HG02981 (cell line): Measurements from ENCODE around the gene PTPRG.
"Not testable (repeated sequence)": the region's sequence is repeated elsewhere in the genome, so short reads cannot be mapped to it uniquely, and the experiment has no call there.

Source experiments
- ATAC-seq: cut with Tn5 transposase; IDR thresholded peaks from one replicate; pipeline ENCODE4 v1.9.1; 2021; ENCODE audit warnings: mild to moderate bottlenecking, moderate library complexity; ENCODE audit not compliant: unreplicated experiment

PTPRG gene

DNA sequence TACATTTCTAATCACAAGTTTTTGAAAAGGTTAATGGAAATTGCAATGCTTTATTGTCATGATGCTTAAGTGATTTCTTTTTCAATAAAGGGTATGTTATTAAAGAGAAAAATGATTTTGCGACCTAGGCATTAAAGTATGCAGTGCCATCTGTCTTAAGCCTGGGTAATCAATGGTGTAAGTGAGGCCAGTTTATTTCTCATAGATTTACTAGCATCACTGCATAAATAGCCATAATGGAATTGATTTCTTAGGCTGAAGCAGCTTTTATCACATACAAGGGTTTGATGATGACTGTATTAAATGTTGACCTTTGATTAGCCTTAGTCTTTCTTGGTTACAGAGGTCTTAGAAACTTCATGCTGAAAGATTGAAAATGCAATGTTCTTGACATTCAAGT lies 464.5 kb downstream of the PTPRG start:
- ATAC-seq = no peak

DNA sequence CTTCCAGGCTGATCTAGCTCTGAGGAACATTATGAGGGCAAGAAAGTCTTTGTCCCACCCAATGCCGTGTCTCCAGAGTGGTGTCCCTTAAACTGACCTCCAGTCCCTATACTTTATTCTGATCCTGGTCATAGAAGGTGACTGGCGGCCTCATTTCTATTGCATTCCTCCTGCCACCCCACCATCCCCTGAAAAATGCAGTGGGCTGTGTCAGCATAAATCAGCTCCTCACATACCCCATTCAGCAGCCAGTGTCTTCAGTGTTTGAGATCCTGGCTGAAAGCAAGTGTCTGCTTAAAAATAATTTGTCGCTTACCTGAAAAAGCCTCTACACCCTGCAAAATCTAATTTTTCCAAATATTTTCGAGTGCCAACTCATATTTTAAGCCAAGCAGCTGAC lies 465.9 kb downstream of the PTPRG start:
- ATAC-seq = no peak

DNA sequence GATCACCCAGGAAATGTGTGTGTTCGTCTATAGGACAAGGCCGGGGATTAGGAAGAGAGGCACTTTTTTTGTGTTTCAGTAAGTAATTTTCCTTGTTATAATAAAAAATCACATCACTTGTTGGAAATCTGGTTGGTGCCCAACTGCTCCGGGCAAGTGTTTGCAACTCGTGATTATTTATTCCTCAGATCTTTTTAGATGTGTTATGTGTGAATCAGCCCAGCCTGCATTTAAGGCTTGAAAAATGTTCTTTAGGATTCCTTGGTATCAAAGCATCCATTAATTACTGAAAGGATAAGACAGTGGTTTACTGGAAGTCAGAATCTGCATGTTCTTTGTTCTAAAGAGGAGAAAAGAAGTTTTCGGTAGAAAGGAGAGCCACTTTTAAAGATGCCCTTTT lies 466.4 kb downstream of the PTPRG start:
- ATAC-seq = no peak

DNA sequence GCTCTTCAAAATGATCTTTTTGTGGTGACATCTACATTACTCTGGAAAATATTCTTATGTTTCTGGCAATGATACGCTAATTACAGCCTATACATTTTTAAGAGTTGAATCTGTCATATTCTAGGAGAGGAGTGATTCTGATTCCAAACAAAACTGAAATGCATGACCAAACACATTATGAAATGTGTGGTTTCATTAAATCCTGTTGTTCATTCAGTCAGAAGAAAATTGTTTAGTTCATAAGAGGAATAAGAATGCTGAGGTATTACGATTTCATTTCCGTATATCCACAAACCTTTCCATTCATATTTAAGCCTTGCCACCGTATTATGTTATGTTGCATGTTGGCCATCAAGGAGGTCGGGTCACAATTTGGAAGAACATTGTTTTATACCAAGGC lies 466.9 kb downstream of the PTPRG start:
- ATAC-seq = no peak

DNA sequence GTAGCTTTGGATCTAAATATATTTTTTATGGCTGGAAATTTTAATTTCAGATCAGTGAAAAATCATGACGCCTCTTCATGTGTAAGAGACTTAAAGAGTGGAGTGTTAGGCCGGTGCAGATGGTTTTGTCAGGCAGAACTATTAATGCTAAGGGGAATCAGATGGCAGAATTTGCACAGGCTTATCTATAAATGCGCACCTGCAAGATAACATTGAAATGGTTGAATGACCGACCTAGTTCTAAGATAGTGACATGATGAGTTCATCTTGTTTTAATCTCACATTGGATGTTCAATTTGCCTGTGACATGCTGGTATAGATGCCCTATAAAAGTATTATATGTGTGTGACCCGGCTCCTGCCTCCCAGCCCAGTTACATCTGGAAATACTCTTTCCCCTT lies 471.4 kb downstream of the PTPRG start:
- ATAC-seq = no peak

DNA sequence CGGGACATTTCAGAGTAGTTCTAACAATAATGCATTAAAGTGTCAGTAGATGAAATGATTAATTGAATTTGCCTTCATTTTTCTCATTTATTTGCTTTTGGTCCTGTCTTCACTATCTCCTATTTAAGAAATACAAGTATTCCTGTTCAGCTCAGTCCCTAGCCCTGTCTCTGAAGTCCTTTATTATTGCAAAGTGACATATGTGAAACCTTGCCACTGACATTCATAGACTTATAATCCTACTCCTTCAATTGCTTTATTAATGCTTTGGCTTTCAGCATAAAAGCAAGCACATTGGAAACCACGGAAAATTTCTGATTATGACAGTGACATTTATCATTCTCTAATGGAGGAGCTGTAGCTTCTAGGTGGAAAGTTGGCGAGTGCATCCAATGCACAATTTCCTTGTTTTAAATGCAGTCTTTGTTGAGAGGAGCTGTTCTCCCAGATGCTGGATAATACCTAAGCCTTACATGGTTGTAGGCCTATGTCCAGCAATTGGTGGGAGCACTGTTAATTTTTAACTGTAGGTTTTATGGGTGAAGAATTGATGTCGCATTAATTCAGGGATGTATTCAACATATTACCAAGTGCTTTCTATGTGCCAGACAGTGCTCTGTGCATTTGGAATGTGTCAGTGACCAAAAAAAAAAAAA lies 474.2 kb downstream of the PTPRG start:
- ATAC-seq = no peak

DNA sequence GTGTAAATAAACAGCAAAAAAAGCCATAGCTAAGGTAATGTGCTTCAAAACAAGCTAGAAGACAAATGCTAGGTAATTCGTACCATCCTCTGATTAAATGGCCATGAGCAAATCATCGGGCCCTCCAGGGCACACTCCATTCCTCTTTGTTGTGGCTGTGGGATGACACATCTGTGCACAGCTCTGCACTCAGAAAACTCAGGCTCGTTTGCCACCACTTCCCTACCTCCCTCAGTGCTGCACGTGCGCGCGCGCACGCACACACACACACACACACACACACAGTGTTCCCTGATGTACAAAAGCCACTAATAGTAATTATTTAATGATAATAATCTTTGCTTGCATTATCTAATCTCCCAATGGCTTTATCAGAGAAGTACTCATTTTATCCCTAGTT lies 475.4 kb downstream of the PTPRG start:
- ATAC-seq = no peak

DNA sequence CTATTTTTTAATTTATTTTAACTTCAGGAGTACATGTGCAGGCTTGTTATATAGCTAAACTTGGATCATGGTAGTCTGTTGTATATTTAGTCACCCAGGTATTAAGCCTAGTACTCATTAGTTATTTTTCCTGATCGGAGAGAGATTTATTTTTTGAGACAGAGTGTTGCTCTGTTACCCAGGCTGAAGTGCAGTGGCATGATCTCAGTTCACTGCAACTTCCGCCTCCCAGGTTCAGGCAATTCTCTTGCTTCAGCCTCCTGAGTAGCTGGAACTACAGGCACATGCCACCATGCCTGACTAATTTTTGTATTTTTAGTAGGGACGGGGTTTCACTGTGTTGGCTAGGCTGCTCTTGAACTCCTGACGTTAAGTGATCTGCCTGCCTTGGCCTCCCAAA lies 477.4 kb downstream of the PTPRG start:
- ATAC-seq = not testable (repeated sequence)

DNA sequence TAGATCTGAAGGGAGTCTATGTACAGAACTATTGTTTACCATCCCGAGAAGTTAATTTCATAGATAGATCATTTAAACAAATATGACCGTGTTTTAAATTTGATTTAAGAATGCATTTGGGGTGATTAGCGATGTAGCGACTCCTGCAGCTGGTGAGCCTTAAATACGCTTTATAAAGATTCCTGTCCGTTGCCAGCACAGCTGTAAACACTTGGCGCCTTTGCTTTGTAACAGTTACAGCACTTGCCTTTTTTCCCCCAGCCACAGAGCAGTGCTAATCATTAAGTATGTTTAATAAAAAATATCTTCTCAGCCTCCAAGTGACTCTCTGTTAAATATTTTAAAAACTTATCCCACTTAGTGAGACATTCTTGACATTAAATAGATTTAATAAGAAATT lies 478.2 kb downstream of the PTPRG start:
- no peak for ATAC-seq

DNA sequence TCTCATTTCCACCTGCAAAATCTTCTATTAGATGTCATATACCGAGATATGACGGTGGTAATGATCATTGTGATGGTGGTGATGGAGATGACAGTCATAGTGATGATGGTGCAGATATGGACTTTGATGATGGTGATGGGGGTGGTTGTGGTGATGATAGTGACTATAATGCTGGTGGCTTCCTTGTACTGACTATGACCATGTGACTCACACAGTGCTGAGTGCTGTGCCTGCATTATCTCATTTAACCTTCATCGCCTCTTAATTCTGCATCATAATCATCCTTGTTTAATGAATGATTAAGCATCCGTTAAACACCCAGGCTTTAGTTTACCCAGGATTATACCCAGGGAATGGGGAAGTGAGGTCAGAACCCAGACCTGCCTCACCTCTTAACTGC lies 480.3 kb downstream of the PTPRG start:
- ATAC-seq = no peak

DNA sequence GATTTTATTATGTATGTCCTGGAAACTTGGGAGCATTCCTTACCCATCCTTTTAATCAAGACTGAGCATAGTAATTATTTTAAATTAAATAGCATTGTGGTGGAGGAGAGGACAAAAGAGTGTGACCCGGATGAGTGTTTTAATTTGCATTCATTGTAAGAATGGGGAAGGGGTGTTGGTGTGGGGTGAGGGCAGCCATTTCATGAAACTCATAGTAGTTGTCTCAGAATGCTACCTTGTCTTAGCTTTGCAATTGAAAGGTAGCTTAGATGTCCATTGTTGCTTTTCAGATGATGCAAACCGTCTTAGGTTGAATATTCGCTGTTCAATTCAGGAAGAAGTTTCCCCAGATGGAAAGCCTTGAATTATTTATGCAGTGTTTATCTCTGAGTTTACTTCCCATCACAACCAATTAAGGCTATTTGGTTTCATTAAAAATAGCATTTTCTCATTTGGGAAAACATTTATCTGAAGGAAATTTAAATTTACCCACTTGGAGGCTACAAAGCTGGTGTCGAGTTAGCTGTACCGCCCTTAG lies 483.6 kb downstream of the PTPRG start:
- ATAC-seq = no peak

DNA sequence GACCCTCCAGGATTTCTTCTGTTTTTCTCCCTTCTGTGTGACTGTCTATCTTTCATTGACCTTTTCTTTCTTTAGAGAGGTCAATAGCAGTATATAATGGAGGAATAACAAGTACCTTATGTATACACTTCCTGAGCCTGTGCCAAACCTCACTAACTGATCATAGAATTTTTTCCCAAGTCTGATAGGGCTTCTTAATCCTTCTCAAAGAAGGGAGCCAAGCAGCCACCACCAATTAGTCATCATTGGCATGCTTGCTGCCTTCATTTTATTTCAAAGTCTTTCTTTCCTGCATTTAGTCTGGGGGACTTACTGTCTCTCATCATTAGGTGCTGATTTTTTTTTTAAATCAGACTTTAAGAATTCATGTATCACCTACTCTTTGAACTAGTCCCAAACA lies 485.0 kb downstream of the PTPRG start:
- no peak for ATAC-seq

DNA sequence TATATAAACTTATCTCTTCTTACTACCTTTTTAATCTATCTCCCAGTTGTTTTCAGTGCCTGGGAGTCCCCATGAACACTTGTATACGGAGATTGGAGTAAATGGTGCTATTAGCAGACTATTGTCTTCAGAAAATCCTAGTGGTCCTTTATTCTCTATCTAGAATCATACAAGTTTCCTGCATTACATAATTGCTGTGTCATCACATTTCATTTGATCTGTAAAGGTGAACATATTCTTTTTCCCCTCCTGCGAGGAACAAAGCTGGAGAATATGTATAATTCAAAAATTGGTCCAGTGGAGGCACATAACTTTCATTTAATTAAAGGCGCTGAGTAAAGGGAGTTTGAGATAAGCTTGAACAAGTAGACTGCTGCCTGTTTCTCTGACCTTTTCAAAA lies 487.2 kb downstream of the PTPRG start:
- no peak for ATAC-seq

DNA sequence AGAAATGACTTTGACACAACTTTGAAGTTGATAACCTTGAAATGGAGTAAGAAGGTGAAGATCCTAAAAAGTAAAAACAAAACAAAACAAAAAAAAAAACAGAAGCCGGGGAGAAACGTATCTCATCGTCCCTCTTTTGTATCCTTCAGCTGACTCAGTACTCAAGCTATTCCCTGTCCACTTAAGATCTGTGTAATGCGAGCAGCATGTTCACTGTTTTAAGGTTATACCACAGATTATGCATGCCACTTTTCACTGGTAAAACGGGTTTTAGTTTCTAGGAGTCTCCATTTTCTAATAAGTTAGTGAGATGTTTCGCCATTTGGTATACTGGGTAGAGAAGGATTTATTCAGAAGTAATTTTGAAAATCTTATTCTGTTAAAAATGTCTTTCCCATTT lies 487.7 kb downstream of the PTPRG start:
- ATAC-seq = no peak

DNA sequence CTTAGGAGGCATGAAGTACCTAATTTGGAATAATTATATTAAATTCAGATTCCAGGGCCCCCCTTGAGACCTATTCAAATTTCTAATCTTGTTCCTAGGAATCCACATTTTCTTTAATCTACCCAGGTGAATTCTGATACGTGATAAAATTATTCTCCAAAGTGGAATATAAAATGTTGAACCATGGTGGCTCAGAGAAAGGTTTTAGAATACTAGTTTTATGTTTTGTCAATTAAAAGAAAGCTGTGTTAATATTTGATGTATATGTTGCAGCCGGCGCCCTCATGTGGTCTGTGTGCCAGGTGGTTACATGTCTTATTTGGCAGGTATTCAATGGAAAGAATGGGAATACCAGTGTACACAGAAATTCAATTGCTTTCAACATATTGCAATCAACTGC lies 490.1 kb downstream of the PTPRG start:
- no peak for ATAC-seq

DNA sequence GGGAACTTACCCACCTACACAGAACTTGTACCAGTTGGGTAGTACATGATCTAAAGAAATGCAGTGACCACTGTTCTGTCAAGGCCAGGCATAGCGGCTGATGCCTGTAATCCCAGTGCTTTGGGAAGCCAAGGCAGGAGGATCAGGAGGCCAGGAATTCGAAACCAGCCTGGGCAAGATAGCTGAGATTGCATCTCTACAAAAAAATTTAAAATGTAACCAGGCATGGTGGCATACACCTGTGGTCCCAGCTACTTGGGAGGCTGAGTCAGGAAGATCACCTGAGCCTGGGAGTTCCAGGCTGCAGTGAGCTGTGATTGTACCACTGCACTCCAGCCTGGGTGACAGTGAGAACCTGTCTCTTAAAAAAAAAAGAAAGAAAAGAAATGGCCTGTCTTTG lies 491.0 kb downstream of the PTPRG start:
- no peak for ATAC-seq

DNA sequence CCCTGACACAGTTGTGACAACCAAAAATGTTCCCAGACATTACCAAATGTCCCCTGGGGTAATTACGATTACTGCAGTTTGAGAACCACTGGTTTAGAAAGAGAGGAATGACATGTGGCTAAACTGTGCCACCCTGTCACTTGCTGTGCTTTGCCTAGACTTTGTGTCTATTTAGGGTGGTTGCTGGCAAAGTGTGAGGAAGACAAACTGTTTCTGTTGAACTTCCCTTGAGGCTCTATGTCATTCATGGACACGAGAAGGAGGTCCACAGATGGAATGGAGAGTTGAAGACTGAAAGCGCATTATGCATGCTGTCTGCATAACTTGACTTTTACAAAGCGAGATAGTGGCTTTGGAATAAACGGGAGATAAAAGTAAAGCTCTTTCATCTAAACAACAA lies 495.3 kb downstream of the PTPRG start:
- no peak for ATAC-seq

DNA sequence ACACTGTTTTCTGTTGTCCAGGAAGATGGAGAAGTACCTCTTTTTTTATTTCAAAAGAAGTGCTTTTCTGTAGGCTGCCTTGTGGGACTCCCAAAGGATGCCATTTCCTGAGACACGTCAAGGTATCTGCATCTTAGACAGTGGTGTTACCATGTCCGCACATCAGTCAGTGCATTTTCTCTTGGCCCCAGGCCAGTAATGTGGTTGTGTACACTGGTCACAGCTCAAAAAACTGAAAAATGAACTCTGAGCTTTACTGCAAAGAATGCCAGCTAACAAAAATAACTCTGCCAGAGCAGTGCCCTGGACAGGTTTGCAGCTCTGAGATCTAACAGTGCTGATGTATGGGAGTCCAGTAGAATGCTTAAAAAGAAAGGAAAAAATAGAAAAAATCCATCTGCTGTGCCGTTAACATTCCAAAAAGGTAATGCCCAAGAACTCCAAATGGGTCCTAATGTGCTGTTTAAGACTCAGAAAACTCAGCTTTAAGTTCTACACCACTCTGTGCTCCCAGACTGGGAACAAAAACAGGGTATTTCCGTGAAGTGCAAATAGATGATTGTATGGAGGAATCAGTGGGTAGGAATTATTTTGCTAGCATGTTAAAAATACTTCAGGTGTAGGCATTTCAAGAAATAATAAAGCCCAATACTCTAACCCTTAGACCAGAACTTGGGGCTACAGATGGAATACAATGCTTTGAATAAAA lies 496.1 kb downstream of the PTPRG start:
- no peak for ATAC-seq

DNA sequence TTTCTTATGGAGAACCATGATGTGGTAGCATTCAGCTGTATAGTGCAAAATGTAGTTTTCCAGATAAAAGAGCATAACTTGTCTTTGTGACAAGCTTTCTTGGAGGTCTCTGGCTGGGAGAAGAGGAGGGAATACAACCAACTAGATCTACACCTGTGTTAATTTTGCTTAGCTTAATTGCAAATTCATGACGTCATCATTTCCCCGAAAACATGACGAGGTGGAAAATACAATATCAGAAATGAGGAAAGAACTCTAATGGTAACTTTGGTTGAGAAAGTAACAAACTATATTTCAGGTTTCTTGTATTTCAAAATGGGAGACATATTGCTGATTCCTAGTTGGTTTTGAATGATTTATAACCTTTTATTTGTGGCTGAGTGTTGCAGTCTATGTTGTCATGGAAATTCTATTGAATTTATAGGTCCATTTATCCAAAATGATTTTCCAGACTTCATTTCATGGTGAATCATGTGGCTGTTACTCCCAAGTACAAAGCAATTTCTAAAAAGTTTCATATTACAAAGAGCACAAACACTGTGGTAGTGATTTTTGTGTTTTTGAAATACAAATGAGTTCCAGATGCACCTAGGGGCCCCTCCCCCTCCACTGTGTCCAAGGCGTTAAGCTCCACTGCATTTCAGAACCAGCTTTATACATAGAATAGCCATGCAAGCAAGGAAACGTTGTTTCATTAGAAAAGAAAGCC lies 504.8 kb downstream of the PTPRG start:
- ATAC-seq = no peak

DNA sequence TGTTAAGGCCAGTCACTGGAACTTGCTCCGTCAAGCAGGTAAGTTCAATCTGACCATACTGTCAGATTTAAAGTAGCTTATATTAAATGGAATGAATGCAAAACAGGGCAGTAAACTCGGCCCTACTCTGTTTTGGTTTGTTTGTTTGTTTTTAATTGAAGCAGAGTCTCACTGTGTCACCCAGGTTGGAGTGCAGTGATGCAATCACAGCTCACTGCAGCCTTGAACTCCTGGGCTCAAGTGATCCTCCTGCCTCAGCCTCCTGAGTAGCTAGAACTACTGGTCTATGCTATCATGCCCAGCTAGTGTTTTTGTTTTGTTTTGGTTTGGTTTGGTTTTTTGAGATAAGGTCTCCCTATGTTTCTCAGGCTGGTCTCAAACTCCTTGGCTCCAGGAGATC lies 507.0 kb downstream of the PTPRG start:
- ATAC-seq = no peak

DNA sequence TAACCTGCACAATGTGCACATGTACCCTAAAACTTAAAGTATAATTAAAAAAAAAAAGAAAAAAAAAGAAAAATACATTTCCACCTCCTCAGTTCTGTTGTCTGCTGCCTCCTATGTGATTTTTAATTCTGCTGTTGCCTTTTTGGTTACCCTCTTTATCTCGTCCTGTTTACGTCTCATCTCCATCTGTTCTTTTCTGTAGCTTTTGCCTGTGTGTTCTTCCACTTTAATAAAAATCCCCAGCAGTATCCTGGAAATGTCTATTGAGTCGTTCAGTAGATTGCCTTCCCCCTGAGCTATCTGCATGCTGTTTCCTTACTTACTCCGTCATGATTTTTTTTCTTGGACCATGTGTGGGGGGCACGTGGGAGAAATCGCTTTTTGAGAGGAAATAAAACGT lies 509.5 kb downstream of the PTPRG start:
- no peak for ATAC-seq

DNA sequence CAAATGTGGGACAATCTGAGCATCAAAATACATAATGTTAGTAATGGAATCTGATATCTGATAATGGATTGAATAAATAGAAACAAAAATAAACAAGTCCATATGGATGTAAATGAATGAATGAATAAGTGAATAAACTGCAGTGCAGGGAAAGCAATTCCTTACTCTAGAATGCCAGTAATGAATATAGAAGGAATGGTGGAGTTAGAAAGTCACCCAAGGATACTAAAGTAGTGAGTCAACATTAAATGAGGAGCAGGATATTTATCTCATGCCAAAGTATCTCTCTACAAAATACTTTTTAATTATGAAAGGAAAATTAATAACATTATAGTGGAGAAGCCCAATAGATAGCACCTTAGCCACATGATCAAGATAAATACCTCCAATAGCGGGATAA lies 511.7 kb downstream of the PTPRG start:
- no peak for ATAC-seq
